Duodenal mucosa (tissue), 2 donors: ENCODE measurements around the gene CCDC182.

Experiments used
- H3K27ac ChIP-seq: one replicate; pipeline ENCODE4 v1.7.0; 2013; ENCODE audit warnings: low read depth, low read length
- H3K27me3 ChIP-seq, 2 donors: one replicate each; pipeline ENCODE4 v1.7.0; 2013; ENCODE audit warnings: low read length in 2 of 2, control low read depth in 1 of 2; ENCODE audit not compliant: insufficient read depth in 2 of 2, control insufficient read depth in 1 of 2
- H3K36me3 ChIP-seq, 2 donors: one replicate each; pipeline ENCODE4 v1.7.0; 2013; ENCODE audit warnings: low read length in 2 of 2, control low read depth in 1 of 2; ENCODE audit not compliant: insufficient read depth in 2 of 2, control insufficient read depth in 1 of 2
- H3K4me1 ChIP-seq, 2 donors: one replicate each; pipeline ENCODE4 v1.7.0; 2013; ENCODE audit warnings: low read length in 2 of 2, control low read depth in 1 of 2; ENCODE audit not compliant: insufficient read depth in 2 of 2, control insufficient read depth in 1 of 2
- H3K4me3 ChIP-seq, 2 donors: one replicate each; pipeline ENCODE4 v1.7.0; 2013; ENCODE audit warnings: low read length in 2 of 2, low read depth in 1 of 2
- H3K9ac ChIP-seq, 2 donors: one replicate each; pipeline ENCODE4 v1.7.0; 2013; ENCODE audit warnings: low read length in 2 of 2, low read depth in 1 of 2
- H3K9me3 ChIP-seq, 2 donors: one replicate each; pipeline ENCODE4 v1.7.0; 2013; ENCODE audit warnings: low read length in 2 of 2, control low read depth in 1 of 2; ENCODE audit not compliant: control insufficient read depth in 1 of 2

The CCDC182 gene

DNA sequence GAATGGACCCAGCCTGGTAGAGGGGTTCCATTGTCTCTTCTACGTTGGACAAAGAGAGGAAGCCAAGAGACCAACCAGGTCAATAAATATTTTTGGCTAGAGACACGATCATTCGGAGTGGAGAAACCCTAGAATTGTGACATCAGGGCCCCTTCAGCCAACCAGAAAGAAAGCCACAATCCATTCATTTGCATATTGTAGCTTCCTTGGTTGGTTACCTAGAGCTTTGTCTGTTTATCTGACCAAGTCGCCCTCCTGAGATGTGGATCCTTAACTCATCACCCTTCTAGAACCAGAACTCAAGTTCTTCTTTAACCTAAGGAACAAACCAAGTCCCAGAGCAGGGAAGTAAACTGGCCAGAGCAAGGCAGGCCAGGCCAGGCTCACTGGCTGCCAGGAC is at the start of gene CCDC182:
Gene CCDC182, minus strand, starts transcription at position 58 of the 400 bp plus-strand sequence. Its CDS starts 27 bp downstream, at position 31.
- Histone ChIP-seq H3K27ac (no peak within 1 kb of the TSS), H3K9ac (no peak within 1 kb of the TSS), H3K4me1 (no peaks in the 10 kb centered on the region), H3K36me3 (no peaks in the 10 kb centered on the region), H3K9me3 (no peaks in the 10 kb centered on the region), H3K27me3 (no peaks in the 10 kb centered on the region), H3K4me3 (no peak within 1 kb of the TSS)

DNA sequence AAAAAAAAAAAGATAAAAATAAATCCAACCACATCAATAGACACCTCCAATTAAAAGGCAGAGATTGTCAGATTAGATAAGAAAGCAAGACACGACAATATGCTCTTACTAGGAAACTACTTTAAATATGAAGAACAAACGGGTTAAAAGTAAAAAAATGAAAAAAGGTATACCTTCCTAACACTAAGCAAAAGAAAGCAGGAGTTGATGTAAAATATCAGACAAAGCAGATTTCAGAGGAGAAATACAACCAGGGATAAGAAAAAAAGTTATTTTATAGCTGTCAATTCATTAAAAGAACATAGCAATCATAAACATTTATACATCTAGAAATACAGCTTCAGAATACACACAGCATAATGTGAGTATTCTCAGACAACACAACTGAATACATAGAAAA is 49.7 kb upstream of the CCDC182 start:
- H3K27ac ChIP-seq = no peak overlapping the region
- H3K36me3 ChIP-seq = no peaks in the 10 kb centered on the region
- no peaks in the 10 kb centered on the region for H3K4me1 ChIP-seq
- no peaks in the 10 kb centered on the region for H3K27me3 ChIP-seq
- no peak overlapping the region for H3K9ac ChIP-seq
- no peaks in the 10 kb centered on the region for H3K9me3 ChIP-seq
- no peak overlapping the region for H3K4me3 ChIP-seq

DNA sequence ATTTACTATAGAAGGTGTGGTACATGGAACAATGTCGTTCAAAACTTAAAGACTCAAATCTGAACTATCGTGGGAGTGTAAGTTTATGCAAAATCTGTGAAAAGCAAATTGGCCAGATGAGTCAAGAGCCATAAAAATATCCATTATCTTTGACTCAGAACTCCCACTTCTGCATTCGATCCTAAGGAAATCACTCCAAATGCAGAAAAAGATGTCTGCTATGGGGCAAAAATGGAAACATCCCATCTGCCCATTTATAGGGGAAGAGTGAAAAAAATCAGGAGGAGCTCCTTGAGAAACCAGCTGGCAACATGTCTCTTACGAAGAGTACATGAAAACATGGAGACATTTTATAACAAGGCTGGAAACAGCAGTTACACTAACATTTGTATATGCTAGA is 43.6 kb upstream of the CCDC182 start:
- H3K4me1 ChIP-seq = no peaks in the 10 kb centered on the region
- H3K36me3 ChIP-seq = no peaks in the 10 kb centered on the region
- H3K4me3 ChIP-seq = no peak overlapping the region
- H3K27ac ChIP-seq = no peak overlapping the region
- H3K9me3 ChIP-seq = no peaks in the 10 kb centered on the region
- no peak overlapping the region for H3K9ac ChIP-seq
- peaks cover 4 to 10% of the 10 kb centered on the region in 2 donors for H3K27me3 ChIP-seq

DNA sequence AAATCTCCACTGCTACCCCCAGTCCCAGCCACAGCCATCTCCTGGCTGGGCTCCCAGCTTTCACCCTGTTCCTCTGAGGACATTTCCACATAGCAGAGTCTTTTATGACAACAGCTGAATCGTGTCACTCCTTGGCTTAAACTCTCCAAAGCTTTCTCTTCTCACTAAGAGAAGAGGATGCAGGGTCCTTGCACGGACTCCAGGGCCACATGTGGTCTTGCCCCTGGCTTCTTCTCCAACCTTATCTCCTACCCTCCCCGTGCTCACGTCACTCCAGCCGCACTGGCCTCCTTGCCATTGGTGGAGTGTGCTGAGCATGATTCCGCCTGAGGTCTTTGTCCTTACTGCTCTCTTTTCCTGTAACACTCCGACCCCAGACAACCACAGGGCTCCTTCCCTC is 39.9 kb upstream of the CCDC182 start:
- H3K27ac ChIP-seq = no peak overlapping the region
- no peak overlapping the region for H3K9ac ChIP-seq
- no peaks in the 10 kb centered on the region for H3K9me3 ChIP-seq
- H3K4me3 ChIP-seq = no peak overlapping the region
- H3K4me1 ChIP-seq = peaks cover 5 to 8% of the 10 kb centered on the region in 2 donors
- no peaks in the 10 kb centered on the region for H3K36me3 ChIP-seq
- H3K27me3 ChIP-seq = peaks cover 4 to 19% of the 10 kb centered on the region in 2 donors

DNA sequence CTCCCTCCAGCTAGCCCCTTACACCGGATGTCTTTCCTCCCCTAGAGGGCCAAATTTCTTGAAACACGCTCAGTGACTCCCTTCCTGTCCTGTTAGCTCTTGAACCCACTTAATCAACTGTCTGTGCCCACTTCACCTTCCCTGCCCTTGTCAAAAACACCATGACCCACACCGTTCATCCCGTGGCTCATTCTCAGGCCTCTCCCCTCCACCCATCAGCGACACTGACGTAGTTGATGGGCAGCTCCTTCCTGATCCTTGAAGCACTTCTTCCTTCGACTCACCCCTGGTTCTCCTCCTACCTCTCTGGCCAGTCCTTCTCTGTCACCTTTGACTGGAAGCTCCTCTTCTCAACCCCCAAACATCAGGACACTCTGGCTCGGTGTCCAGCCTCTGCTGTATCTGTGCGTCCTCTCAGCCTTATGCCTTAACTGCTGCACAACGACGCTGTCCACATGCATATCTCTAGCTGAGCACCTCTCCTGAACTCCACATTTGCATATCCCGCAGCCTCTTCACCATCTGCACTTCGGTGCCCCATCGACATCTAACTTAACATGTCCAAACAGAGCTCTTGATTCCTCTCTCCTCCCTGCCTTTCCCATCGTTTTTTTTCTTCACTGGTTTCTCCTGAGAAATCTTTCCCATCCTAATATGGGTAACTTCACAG is 39.3 kb upstream of the CCDC182 start:
- H3K9ac ChIP-seq = no peak overlapping the region
- no peaks in the 10 kb centered on the region for H3K9me3 ChIP-seq
- peaks cover 4 to 19% of the 10 kb centered on the region in 2 donors for H3K27me3 ChIP-seq
- H3K4me3 ChIP-seq = no peak overlapping the region
- no peak overlapping the region for H3K27ac ChIP-seq
- H3K4me1 ChIP-seq = peaks cover 5 to 8% of the 10 kb centered on the region in 2 donors
- H3K36me3 ChIP-seq = no peaks in the 10 kb centered on the region

DNA sequence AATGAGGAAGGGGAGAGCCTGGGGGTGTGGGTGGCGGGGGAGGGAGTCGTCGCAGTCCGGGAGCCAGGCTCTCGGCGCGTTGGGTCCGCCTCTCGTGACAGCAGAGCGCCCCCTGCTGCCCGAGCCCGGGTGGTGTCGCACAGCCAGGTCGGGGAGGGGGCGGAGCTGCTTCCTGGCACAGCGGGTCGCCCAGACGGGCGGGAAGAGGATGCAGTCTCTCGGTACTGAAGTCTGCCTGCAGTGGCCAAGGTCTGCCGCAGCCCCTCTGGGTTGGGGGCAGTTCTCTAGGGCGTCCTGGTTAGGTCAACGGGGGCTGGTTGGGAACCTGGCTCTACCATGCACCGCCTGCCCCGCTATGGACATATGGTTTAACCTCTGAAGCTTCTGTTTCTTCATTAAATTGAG is 38.2 kb upstream of the CCDC182 start:
- H3K36me3 ChIP-seq = no peaks in the 10 kb centered on the region
- no peaks in the 10 kb centered on the region for H3K9me3 ChIP-seq
- H3K4me1 ChIP-seq = peaks cover 5 to 8% of the 10 kb centered on the region in 2 donors
- no peak overlapping the region for H3K4me3 ChIP-seq
- peaks cover 2 to 19% of the 10 kb centered on the region in 2 donors for H3K27me3 ChIP-seq
- H3K27ac ChIP-seq = no peak overlapping the region
- no peak overlapping the region for H3K9ac ChIP-seq

DNA sequence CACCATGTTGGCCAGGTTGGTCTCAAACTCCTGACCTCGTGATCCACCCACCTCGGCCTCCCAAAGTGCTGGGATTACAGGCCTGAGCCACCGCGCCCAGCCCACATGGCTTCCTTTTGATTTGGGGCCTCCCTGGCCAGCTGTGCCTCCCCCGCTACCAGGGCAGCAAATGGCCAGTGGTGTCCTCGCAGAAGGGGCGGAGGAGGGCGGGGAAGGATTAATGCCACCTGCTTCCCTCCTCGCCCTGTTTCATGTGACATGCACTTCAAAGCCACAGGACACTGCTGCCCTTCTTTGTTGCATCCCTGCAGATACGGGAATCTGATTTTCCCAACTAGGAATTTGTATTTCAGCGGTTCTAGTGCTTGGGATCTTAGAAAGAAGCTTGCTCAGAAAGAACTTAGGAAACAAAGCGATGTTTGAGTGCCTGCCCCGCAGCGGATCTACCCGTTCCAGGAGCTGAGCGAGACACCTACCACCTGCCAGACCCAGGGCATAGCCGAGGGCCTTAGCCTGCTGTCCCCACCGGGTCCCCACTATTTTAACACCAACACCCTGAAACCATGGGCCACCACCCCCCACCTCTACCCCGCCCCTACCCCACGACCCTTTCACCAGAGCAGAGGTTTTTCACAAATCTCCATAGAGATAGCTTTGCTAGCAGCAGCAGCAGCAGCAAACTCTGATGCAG is 37.7 kb upstream of the CCDC182 start:
- Histone ChIP-seq H3K27ac (no peak overlapping the region), H3K9me3 (no peaks in the 10 kb centered on the region), H3K4me1 (peaks cover 5 to 8% of the 10 kb centered on the region in 2 donors), H3K27me3 (peaks cover 0 to 19% of the 10 kb centered on the region in 2 donors), H3K9ac (no peak overlapping the region), H3K36me3 (no peaks in the 10 kb centered on the region), H3K4me3 (no peak overlapping the region)

DNA sequence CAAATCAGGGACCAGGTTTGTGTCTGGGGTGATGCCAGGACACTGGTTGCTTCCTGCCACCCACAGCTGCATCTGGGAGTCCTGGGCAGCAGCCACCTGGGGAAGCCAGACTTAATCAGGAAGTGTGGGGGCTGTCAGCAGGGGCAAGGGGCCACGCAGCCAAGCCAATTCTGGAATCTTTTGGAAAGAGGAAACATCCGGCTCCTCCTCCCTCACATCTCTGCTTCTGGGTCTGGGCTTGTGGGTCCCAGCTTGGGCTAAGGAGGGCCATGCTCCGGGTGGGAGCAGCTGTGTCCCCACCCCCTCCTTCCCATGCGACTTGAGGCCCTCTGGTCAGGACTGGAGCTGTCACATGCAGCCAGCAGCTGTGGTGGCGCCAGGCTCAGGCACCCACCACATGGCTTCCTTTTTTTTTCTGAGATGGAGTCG is 37.0 kb upstream of the CCDC182 start:
- Histone ChIP-seq H3K4me1 (peaks cover 5 to 8% of the 10 kb centered on the region in 2 donors), H3K4me3 (no peak overlapping the region), H3K27ac (no peak overlapping the region), H3K9ac (no peak overlapping the region), H3K36me3 (no peaks in the 10 kb centered on the region), H3K27me3 (peaks cover 0 to 16% of the 10 kb centered on the region in 2 donors), H3K9me3 (no peaks in the 10 kb centered on the region)

DNA sequence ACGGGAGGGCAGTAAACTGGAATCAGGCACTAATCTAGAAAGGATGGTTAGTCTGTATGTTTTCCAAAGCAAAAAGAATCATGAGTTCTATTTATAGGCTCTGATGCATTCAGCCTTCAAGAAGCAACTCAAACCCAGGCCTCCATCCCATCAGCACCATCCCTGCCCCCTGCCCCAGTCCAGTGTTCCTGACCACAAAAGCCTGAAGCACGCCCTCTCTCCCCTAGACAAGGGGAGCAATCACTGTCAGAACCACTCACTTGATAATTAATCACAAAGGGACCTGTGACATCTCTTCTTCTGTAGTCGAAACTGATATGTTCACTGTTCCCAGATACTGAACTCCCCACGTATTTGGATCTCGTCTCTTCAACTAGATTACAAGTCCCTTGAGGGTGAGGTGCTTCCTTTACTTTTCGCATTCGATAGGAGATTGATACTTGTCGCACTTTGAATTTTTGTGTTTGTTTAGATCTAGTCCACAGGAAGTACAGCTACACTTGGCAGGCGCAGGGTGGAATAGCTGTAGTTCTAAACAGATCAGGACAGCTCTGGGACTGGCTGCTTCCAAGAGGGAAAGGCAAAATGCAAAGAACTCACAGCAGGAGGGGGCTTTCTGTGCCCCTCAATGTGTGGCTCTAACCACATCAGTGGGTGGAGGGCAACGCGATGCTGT is 36.4 kb upstream of the CCDC182 start:
- peaks cover 0 to 16% of the 10 kb centered on the region in 2 donors for H3K27me3 ChIP-seq
- H3K27ac ChIP-seq = no peak overlapping the region
- no peaks in the 10 kb centered on the region for H3K9me3 ChIP-seq
- H3K4me3 ChIP-seq = no peak overlapping the region
- H3K36me3 ChIP-seq = no peaks in the 10 kb centered on the region
- no peak overlapping the region for H3K9ac ChIP-seq
- peaks cover 5 to 8% of the 10 kb centered on the region in 2 donors for H3K4me1 ChIP-seq

DNA sequence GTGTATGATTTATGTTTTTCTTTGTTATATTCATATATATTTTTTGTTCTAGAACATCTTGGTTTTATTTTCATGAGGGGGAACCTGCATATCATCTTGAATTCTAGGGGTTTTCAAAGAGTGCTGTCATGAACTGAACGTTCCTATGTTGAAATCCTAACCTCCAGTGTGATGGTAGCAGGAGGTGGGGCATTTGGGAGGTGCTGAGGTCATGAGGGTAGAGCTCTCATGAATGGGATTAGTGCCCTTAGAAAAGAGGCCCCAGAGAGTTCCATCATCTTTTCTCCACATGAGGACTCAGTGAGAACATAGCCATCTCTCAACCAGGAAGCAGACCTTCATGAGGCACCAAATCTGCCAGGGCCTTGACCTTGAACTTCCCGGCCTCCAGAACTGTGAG is 34.6 kb upstream of the CCDC182 start:
- no peaks in the 10 kb centered on the region for H3K9me3 ChIP-seq
- H3K4me3 ChIP-seq = no peak overlapping the region
- peaks cover 0 to 16% of the 10 kb centered on the region in 2 donors for H3K27me3 ChIP-seq
- H3K27ac ChIP-seq = no peak overlapping the region
- H3K9ac ChIP-seq = no peak overlapping the region
- H3K4me1 ChIP-seq = peaks cover 5 to 8% of the 10 kb centered on the region in 2 donors
- no peaks in the 10 kb centered on the region for H3K36me3 ChIP-seq
